Stomach smooth muscle (tissue), 2 donors: ENCODE measurements around the gene CATSPER1.

Experiments
- H3K27ac ChIP-seq: one replicate; pipeline ENCODE4 v1.7.0; 2013; ENCODE audit warnings: mild to moderate bottlenecking, low read length, inconsistent platforms
- H3K27me3 ChIP-seq, 2 donors: one replicate each; pipeline ENCODE4 v1.7.0; 2013; ENCODE audit warnings: low read length in 2 of 2; ENCODE audit not compliant: insufficient read depth in 2 of 2, control insufficient read depth in 1 of 2
- H3K36me3 ChIP-seq, 2 donors: one replicate each; pipeline ENCODE4 v1.7.0; 2013; ENCODE audit warnings: low read length in 2 of 2; ENCODE audit not compliant: control insufficient read depth in 2 of 2, insufficient read depth in 2 of 2
- H3K4me1 ChIP-seq: one replicate; pipeline ENCODE4 v1.7.0; 2013; ENCODE audit warnings: low read length; ENCODE audit not compliant: control insufficient read depth, insufficient read depth
- H3K4me3 ChIP-seq, 2 donors: one replicate each; pipeline ENCODE4 v1.7.0; 2013; ENCODE audit warnings: low read length in 2 of 2
- H3K9ac ChIP-seq, 2 donors: one replicate each; pipeline ENCODE4 v1.7.0; 2013; ENCODE audit warnings: low read length in 2 of 2, mild to moderate bottlenecking in 1 of 2
- H3K9me3 ChIP-seq, 2 donors: one replicate each; pipeline ENCODE4 v1.7.0; 2013; ENCODE audit warnings: low read length in 2 of 2; ENCODE audit not compliant: control insufficient read depth in 2 of 2
- donor health status: healthy.
- donor health status: Pancreatic carcinoma.

The CATSPER1 gene

GRCh38 chr11:66026017-66026529 is at the start of gene CATSPER1:
Gene CATSPER1, minus strand, starts transcription at chr11:66026479. Its CDS starts 100 bp downstream, at chr11:66026379.
- Histone ChIP-seq H3K36me3 (no peaks in the 10 kb centered on the region), H3K9ac (no peak within 1 kb of the TSS), H3K4me1 (peaks cover 6% of the 10 kb centered on the region), H3K9me3 (no peaks in the 10 kb centered on the region), H3K27ac (no peak within 1 kb of the TSS), H3K27me3 (peaks cover 2 to 3% of the 10 kb centered on the region in 2 donors), H3K4me3 (no peak within 1 kb of the TSS)

GRCh38 chr11:66075273-66075672 is 49.0 kb upstream of the CATSPER1 start:
- Histone ChIP-seq H3K4me3 (no peak overlapping the region), H3K9ac (no peak overlapping the region), H3K4me1 (peaks cover 10% of the 10 kb centered on the region), H3K36me3 (peaks cover 0 to 5% of the 10 kb centered on the region in 2 donors), H3K27me3 (no peaks in the 10 kb centered on the region), H3K9me3 (no peaks in the 10 kb centered on the region), H3K27ac (no peak overlapping the region)

- Histone ChIP-seq H3K9ac (no peak overlapping the region), H3K27me3 (no peaks in the 10 kb centered on the region), H3K9me3 (no peaks in the 10 kb centered on the region), H3K4me1 (peaks cover 18% of the 10 kb centered on the region), H3K4me3 (no peak overlapping the region), H3K36me3 (peaks cover 0 to 7% of the 10 kb centered on the region in 2 donors), H3K27ac (no peak overlapping the region)
Measured at GRCh38 chr11:66073669-66074068, 47.4 kb upstream of the CATSPER1 start.

GRCh38 chr11:66072518-66072917 is 46.2 kb upstream of the CATSPER1 start:
- Histone ChIP-seq H3K27ac (no peak overlapping the region), H3K4me1 (peaks cover 27% of the 10 kb centered on the region), H3K9ac (no peak overlapping the region), H3K4me3 (no peak overlapping the region), H3K27me3 (no peaks in the 10 kb centered on the region), H3K36me3 (peaks cover 6 to 14% of the 10 kb centered on the region in 2 donors), H3K9me3 (no peaks in the 10 kb centered on the region)

- Histone ChIP-seq H3K4me3 (no peak overlapping the region), H3K9ac (no peak overlapping the region), H3K9me3 (no peaks in the 10 kb centered on the region), H3K27me3 (no peaks in the 10 kb centered on the region), H3K27ac (no peak overlapping the region), H3K4me1 (peaks cover 27% of the 10 kb centered on the region), H3K36me3 (peaks cover 10 to 19% of the 10 kb centered on the region in 2 donors)
Measured at GRCh38 chr11:66072081-66072480, 45.8 kb upstream of the CATSPER1 start.

- Histone ChIP-seq H3K9me3 (no peaks in the 10 kb centered on the region), H3K27me3 (no peaks in the 10 kb centered on the region), H3K27ac (peak overlapping the region; percentile 66), H3K4me3 (peak overlapping the region; percentile 63 to 81), H3K4me1 (peaks cover 27% of the 10 kb centered on the region), H3K36me3 (peaks cover 17 to 24% of the 10 kb centered on the region in 2 donors), H3K9ac (peak overlapping the region; percentile 58 to 71)
Measured at GRCh38 chr11:66071381-66071801, 45.1 kb upstream of the CATSPER1 start.

GRCh38 chr11:66070604-66071380 is 44.5 kb upstream of the CATSPER1 start:
- Histone ChIP-seq H3K36me3 (peaks cover 21 to 24% of the 10 kb centered on the region in 2 donors), H3K4me3 (peak overlapping the region; percentile 63 to 81), H3K27ac (peak overlapping the region; percentile 66), H3K27me3 (no peaks in the 10 kb centered on the region), H3K9ac (peak overlapping the region; percentile 58 to 71), H3K4me1 (peaks cover 27% of the 10 kb centered on the region), H3K9me3 (no peaks in the 10 kb centered on the region)

GRCh38 chr11:66069715-66070603 is 43.7 kb upstream of the CATSPER1 start, which contains the start of gene PACS1:
Gene PACS1, plus strand, starts transcription at chr11:66070272. Its CDS starts 215 bp downstream, at chr11:66070487.
- Histone ChIP-seq H3K4me3 (peak within 1 kb of the TSS; percentile 63 to 81), H3K36me3 (peaks cover 21 to 24% of the 10 kb centered on the region in 2 donors), H3K9me3 (no peaks in the 10 kb centered on the region), H3K9ac (peak within 1 kb of the TSS; percentile 58 to 71), H3K4me1 (peaks cover 27% of the 10 kb centered on the region), H3K27ac (peak within 1 kb of the TSS; percentile 77), H3K27me3 (no peaks in the 10 kb centered on the region)

GRCh38 chr11:66068923-66069714 is 42.8 kb upstream of the CATSPER1 start:
- Histone ChIP-seq H3K36me3 (peaks cover 21 to 24% of the 10 kb centered on the region in 2 donors), H3K4me3 (peak overlapping the region; percentile 33 to 81), H3K27ac (peak overlapping the region; percentile 77), H3K9ac (peak overlapping the region; percentile 58 to 71), H3K9me3 (no peaks in the 10 kb centered on the region), H3K4me1 (peaks cover 27% of the 10 kb centered on the region), H3K27me3 (no peaks in the 10 kb centered on the region)
